ENCODE data around the gene ABHD6.
A peak's percentile ranks its signal among the peaks of the same experiment; 100 is the strongest.

ABHD6 gene

GRCh38 chr3:58326267-58326900, 88.8 kb downstream of the ABHD6 start:
- DNase-seq (ENCODE audit: low read depth) = no peak
- H3K4me3 ChIP-seq (ENCODE audit: low read depth, low read length) = no peak overlapping the region
- no peak for TF ChIP-seq POLR2A (IDR thresholded peaks at IDR 0.05; ENCODE audit: extremely low read depth, insufficient read length)

- DNase-seq (ENCODE audit: low read depth) = no peak
- no peak for TF ChIP-seq POLR2A (IDR thresholded peaks at IDR 0.05; ENCODE audit: extremely low read depth, insufficient read length)
- TF ChIP-seq CTCF (IDR thresholded peaks at IDR 0.05; ENCODE audit: low read depth, low read length) = no peak
- TF ChIP-seq MAX (IDR thresholded peaks at IDR 0.05; ENCODE audit: low read depth, low read length) = no peak
- no peak for TF ChIP-seq MYC (IDR thresholded peaks at IDR 0.05; ENCODE audit: low read depth, low read length)
- no peak overlapping the region for H3K4me3 ChIP-seq (ENCODE audit: low read depth, low read length)
These were observed 91.7 kb downstream of the ABHD6 start for GRCh38 chr3:58329150-58329921.

- no peak for TF ChIP-seq MYC (IDR thresholded peaks at IDR 0.05; ENCODE audit: low read depth, low read length)
- no peak for TF ChIP-seq CTCF (IDR thresholded peaks at IDR 0.05; ENCODE audit: low read depth, low read length)
- no peak for TF ChIP-seq MAX (IDR thresholded peaks at IDR 0.05; ENCODE audit: low read depth, low read length)
- no peak for TF ChIP-seq POLR2A (IDR thresholded peaks at IDR 0.05; ENCODE audit: extremely low read depth, insufficient read length)
- DNase-seq (ENCODE audit: low read depth) = no peak
- no peak overlapping the region for H3K4me3 ChIP-seq (ENCODE audit: low read depth, low read length)
These were observed 92.4 kb downstream of the ABHD6 start for GRCh38 chr3:58329922-58330413.

- no peak for DNase-seq (ENCODE audit: low read depth)
- no peak for TF ChIP-seq CTCF (IDR thresholded peaks at IDR 0.05; ENCODE audit: low read depth, low read length)
- TF ChIP-seq MAX (IDR thresholded peaks at IDR 0.05; ENCODE audit: low read depth, low read length) = no peak
- TF ChIP-seq POLR2A (IDR thresholded peaks at IDR 0.05; ENCODE audit: extremely low read depth, insufficient read length) = no peak
- TF ChIP-seq MYC (IDR thresholded peaks at IDR 0.05; ENCODE audit: low read depth, low read length) = no peak
- H3K4me3 ChIP-seq (ENCODE audit: low read depth, low read length) = peak overlapping the region; percentile 76
These were observed 94.1 kb downstream of the ABHD6 start for GRCh38 chr3:58331593-58332152.

- peak; percentile 92 for DNase-seq (ENCODE audit: low read depth)
- H3K4me3 ChIP-seq (ENCODE audit: low read depth, low read length) = peak within 1 kb of the TSS; percentile 81
- TF ChIP-seq MYC (IDR thresholded peaks at IDR 0.05; ENCODE audit: low read depth, low read length) (peak; percentile 83), MAX (IDR thresholded peaks at IDR 0.05; ENCODE audit: low read depth, low read length) (peak; percentile 82), POLR2A (IDR thresholded peaks at IDR 0.05; ENCODE audit: extremely low read depth, insufficient read length) (peak; percentile 56), CTCF (IDR thresholded peaks at IDR 0.05; ENCODE audit: low read depth, low read length) (no peak)
These were observed 95.1 kb downstream of the ABHD6 start, which contains the start of gene PXK for GRCh38 chr3:58332575-58333188. Gene PXK (plus strand): TSS chr3:58332892. CDS start chr3:58332989, 97 bp downstream.
